HCT116 (cell line): ENCODE data around the gene GABRR3. TPM values are rescaled to one million over a fixed set of nuclear protein-coding genes. Genes with fewer than 3 reads are reported as not detected.

Experiments used
- ATAC-seq: fragments of 200-7000 bp; cut with Tn5 transposase; 2 replicates; pipeline ENCODE4 v1.9.1; 2020; ENCODE audit warnings: mild to moderate bottlenecking, moderate library complexity
- BruUV-seq: library from RNA; stranded (reverse); fragments of 400-500 nt; replicated peaks from 2 replicates; lab custom pipeline; 2021; lab: Mats Ljungman, UMichigan
- CTCF ChIA-PET: fragments of 300-600 bp; sonication (Branson Sonifier 250); formaldehyde crosslinking; loops from one replicate; lab custom pipeline; 2021; ENCODE audit warnings: antibody characterized with exemption; lab: Charles Lee
- POLR2A ChIA-PET: fragments of 300-600, 350-600 bp; sonication (Branson Sonifier 250); formaldehyde crosslinking; loops from one replicate; lab custom pipeline; 2021; ENCODE audit warnings: antibody characterized with exemption; lab: Charles Lee
- RAD21 ChIA-PET, 2 experiments: fragments of 300-600 bp; sonication (Branson Sonifier 250); formaldehyde crosslinking; loops; one replicate each; lab custom pipeline; 2023; ENCODE audit warnings: low total read pairs in 2 of 2; ENCODE audit not compliant: uncharacterized antibody in 2 of 2, unreplicated experiment in 2 of 2, low non-redundant PET in 1 of 2; lab: Charles Lee
- DNase-seq: peaks from one replicate; pipeline ENCODE4 v3.0.0-alpha.2; 2010; ENCODE audit warnings: low read depth, low spot score
- H2AFZ ChIP-seq: fragments of 200-600 bp; shearing (Covaris generic), sonication (generic); 2 replicates; pipeline ENCODE4 v1.6.1; 2017; ENCODE audit warnings: low read depth, mixed run types, mixed read lengths, antibody characterized with exemption, low read length; ENCODE audit not compliant: poor library complexity, severe bottlenecking
- H3K27ac ChIP-seq: 2 replicates; pipeline ENCODE4 v1.5.1; 2012; ENCODE audit warnings: low read depth, low read length
- H3K27me3 ChIP-seq: fragments of 200-600 bp; sonication (generic); 2 replicates; pipeline ENCODE4 v1.6.1; 2016; ENCODE audit warnings: mixed run types, low read length, mixed read lengths; ENCODE audit not compliant: insufficient read depth
- H3K36me3 ChIP-seq, 2 experiments: fragments of 200-500 bp in 1 of 2; fragments of 200-600 bp in 1 of 2; sonication (Bioruptor generic) in 1 of 2; sonication (generic) in 1 of 2; 2 replicates each; pipeline versions ENCODE4 v1.5.1 to v1.6.1; 2014 to 2016; ENCODE audit warnings: low read length in 2 of 2, inconsistent platforms in 1 of 2, mixed read lengths in 1 of 2, mixed run types in 1 of 2; ENCODE audit not compliant: insufficient read depth in 2 of 2, control insufficient read depth in 1 of 2
- H3K4me1 ChIP-seq, 2 experiments: fragments of 200-600 bp in 1 of 2; sonication (generic) in 1 of 2; 2 replicates each; pipeline versions ENCODE4 v1.5.1 to v1.6.1; 2012 to 2017; ENCODE audit warnings: low read length in 2 of 2, inconsistent platforms in 1 of 2, mild to moderate bottlenecking in 1 of 2, mixed read lengths in 1 of 2, mixed run types in 1 of 2, moderate library complexity in 1 of 2; ENCODE audit not compliant: insufficient read depth in 2 of 2, control insufficient read depth in 1 of 2
- H3K4me2 ChIP-seq: fragments of 200-600 bp; sonication (generic); 2 replicates; pipeline ENCODE4 v1.6.1; 2017; ENCODE audit warnings: mixed run types, low read length, mixed read lengths
- H3K4me3 ChIP-seq, 2 experiments: fragments of 200-600 bp in 1 of 2; sonication (generic) in 1 of 2; replicated peaks in 1 of 2; 2 replicates each; pipeline ENCODE4 v1.5.1; 2011 to 2016; ENCODE audit warnings: low read length in 2 of 2, control low read depth in 1 of 2, low read depth in 1 of 2, mild to moderate bottlenecking in 1 of 2, mixed read lengths in 1 of 2, mixed run types in 1 of 2
- H3K79me2 ChIP-seq: fragments of 200-600 bp; sonication (generic); 2 replicates; pipeline ENCODE4 v1.6.1; 2017; ENCODE audit warnings: mild to moderate bottlenecking, mixed run types, low read length, moderate library complexity, mixed read lengths; ENCODE audit not compliant: insufficient read depth
- H3K9ac ChIP-seq: fragments of 200-600 bp; sonication (generic); 2 replicates; pipeline ENCODE4 v1.6.1; 2016; ENCODE audit warnings: low read length, mixed read lengths
- H3K9me2 ChIP-seq: fragments of 200-600 bp; sonication (generic), shearing (Covaris generic); 2 replicates; pipeline ENCODE4 v1.6.1; 2017; ENCODE audit warnings: mixed run types, mild to moderate bottlenecking, moderate library complexity; ENCODE audit not compliant: insufficient read depth
- H3K9me3 ChIP-seq, 2 experiments: fragments of 200-500 bp in 1 of 2; fragments of 200-600 bp in 1 of 2; sonication (Bioruptor generic) in 1 of 2; sonication (generic) in 1 of 2; 2 replicates each; pipeline ENCODE4 v1.6.1; 2014 to 2017; ENCODE audit warnings: low read length in 2 of 2, mixed read lengths in 2 of 2, inconsistent platforms in 1 of 2, low read depth in 1 of 2, mild to moderate bottlenecking in 1 of 2, mixed run types in 1 of 2, moderate library complexity in 1 of 2; ENCODE audit not compliant: control insufficient read depth in 1 of 2, insufficient read depth in 1 of 2
- H4K20me1 ChIP-seq: fragments of 200-600 bp; sonication (generic), shearing (Covaris generic); 2 replicates; pipeline ENCODE4 v1.6.1; 2017; ENCODE audit warnings: mixed run types, mild to moderate bottlenecking, moderate library complexity; ENCODE audit not compliant: insufficient read depth
- CTCF ChIP-seq, 3 experiments: fragments of 200-600 bp in 1 of 3; sonication (generic) in 1 of 3; IDR thresholded peaks in 2 of 3; conservative IDR thresholded peaks in 1 of 3; 2 replicates each; pipeline ENCODE4 v1.5.1; 2012 to 2017; ENCODE audit warnings: low read depth in 2 of 3, low read length in 2 of 3, antibody characterized with exemption in 1 of 3, borderline replicate concordance in 1 of 3, control low read depth in 1 of 3, mild to moderate bottlenecking in 1 of 3, mixed read lengths in 1 of 3, mixed run types in 1 of 3, moderate library complexity in 1 of 3; ENCODE audit not compliant: insufficient read depth in 1 of 3
- ELF1 ChIP-seq: IDR thresholded peaks from 2 replicates; pipeline ENCODE4 v1.6.1; 2012; ENCODE audit warnings: low read depth, borderline replicate concordance
- EZH2phosphoT487 ChIP-seq: fragments of 200-600 bp; IDR thresholded peaks from 2 replicates; pipeline ENCODE4 v1.6.1; 2018; ENCODE audit warnings: antibody characterized with exemption, borderline replicate concordance
- JUND ChIP-seq: IDR thresholded peaks from 2 replicates; pipeline ENCODE4 v1.6.1; 2012
- MAX ChIP-seq: IDR thresholded peaks from 2 replicates; pipeline ENCODE4 v1.6.1; 2012
- POLR2AphosphoS5 ChIP-seq: IDR thresholded peaks from 2 replicates; pipeline ENCODE4 v1.6.1; 2011; ENCODE audit warnings: mild to moderate bottlenecking, low read depth, low read length, moderate library complexity
- REST ChIP-seq: IDR thresholded peaks from 2 replicates; pipeline ENCODE4 v1.6.1; 2012; ENCODE audit warnings: low read depth
- SIN3A ChIP-seq: IDR thresholded peaks from 2 replicates; pipeline ENCODE4 v1.6.1; 2012; ENCODE audit warnings: low read depth
- SP1 ChIP-seq: IDR thresholded peaks from 2 replicates; pipeline ENCODE4 v1.6.1; 2012; ENCODE audit warnings: low read depth
- TCF7L2 ChIP-seq: IDR thresholded peaks from 2 replicates; pipeline ENCODE4 v1.7.0; 2011; ENCODE audit warnings: borderline replicate concordance, inconsistent platforms; ENCODE audit not compliant: insufficient read depth, insufficient read length; ENCODE audit errors: extremely low read depth
- ZNF274 ChIP-seq: fragments of 200-500 bp; sonication (Bioruptor generic); IDR thresholded peaks from 2 replicates; pipeline ENCODE4 v1.6.1; 2014; ENCODE audit warnings: mild to moderate bottlenecking, low read depth, low read length, inconsistent platforms
- intact Hi-C: fragments of 100-400 bp; cut with micrococcal nuclease; formaldehyde crosslinking; loops from 2 replicates; pipeline ENCODE4 v1.10.0; 2022
- total RNA-seq: library from RNA; stranded (reverse); gene quantifications from one replicate; pipeline ENCODE4 v1.2.1, GENCODE V29; 2021; ENCODE audit not compliant: unreplicated experiment

Gene GABRR3
- total RNA-seq, 1 experiment from 2014 or later: not detected

- no peak overlapping the region for H3K27ac ChIP-seq
- no peak overlapping the region for H3K4me3 ChIP-seq
- CTCF ChIA-PET: interaction anchor here (0.9 to 2.8 kb wide), 6 partner anchors 8 to 303 kb away, joined by 3 to 25 read pairs (median 6); no protein-coding TSS in a partner anchor
- no peak for TF ChIP-seq ELF1
- TF ChIP-seq MAX: no peak
- no peak for TF ChIP-seq EZH2phosphoT487
- TF ChIP-seq ZNF274: no peak
- TF ChIP-seq TCF7L2: no peak
- no peak for TF ChIP-seq SP1
- TF ChIP-seq, all 23 proteins: peak for 0
- no peaks in the 10 kb centered on the region for H3K9me3 ChIP-seq
- no peak overlapping the region for H2AFZ ChIP-seq
- ChIA-PET POLR2A (no interaction called here), RAD21 (interaction anchor here in 1 of 2 experiments (0.6 kb wide), 1 partner anchor 609 kb away, joined by 3 read pairs; no protein-coding TSS in a partner anchor)
- no peaks in the 10 kb centered on the region for H3K79me2 ChIP-seq
- no peak for DNase-seq
- H4K20me1 ChIP-seq: no peaks in the 10 kb centered on the region
- H3K4me2 ChIP-seq: no peak overlapping the region
- intact Hi-C loops: loop anchor here (5.0 kb wide), 2 partner anchors 365 to 1160 kb away; no protein-coding TSS in a partner anchor
- H3K36me3 ChIP-seq: no peaks in the 10 kb centered on the region
- no peak overlapping the region for H3K9ac ChIP-seq
- no peak for ATAC-seq
- BruUV-seq: no TSS peak
- no peaks in the 10 kb centered on the region for H3K4me1 ChIP-seq
- no peaks in the 10 kb centered on the region for H3K27me3 ChIP-seq
- no peaks in the 10 kb centered on the region for H3K9me2 ChIP-seq
Observed at GRCh38 chr3:98021830-98022560, 13.1 kb downstream of the GABRR3 start.

- H3K36me3 ChIP-seq: no peaks in the 10 kb centered on the region
- ATAC-seq (no peak), DNase-seq (no peak)
- no peaks in the 10 kb centered on the region for H3K9me2 ChIP-seq
- no peaks in the 10 kb centered on the region for H3K27me3 ChIP-seq
- no peaks in the 10 kb centered on the region for H3K4me1 ChIP-seq
- no TSS peak for BruUV-seq
- H3K4me2 ChIP-seq: no peak overlapping the region
- ChIA-PET RAD21 (no interaction called here), POLR2A (interaction anchor here (0.7 kb wide), 1 partner anchor 16 kb away, joined by 3 read pairs; no protein-coding TSS in a partner anchor), CTCF (interaction anchor here (1.1 kb wide), 1 partner anchor 301 kb away, joined by 5 read pairs; no protein-coding TSS in a partner anchor)
- H3K9me3 ChIP-seq: no peaks in the 10 kb centered on the region
- no peak overlapping the region for H3K9ac ChIP-seq
- H4K20me1 ChIP-seq: no peaks in the 10 kb centered on the region
- no peak overlapping the region for H3K27ac ChIP-seq
- intact Hi-C loops: loop anchor here (5.0 kb wide), 2 partner anchors 363 to 1158 kb away; no protein-coding TSS in a partner anchor
- no peaks in the 10 kb centered on the region for H3K79me2 ChIP-seq
- H2AFZ ChIP-seq: no peak overlapping the region
- H3K4me3 ChIP-seq: no peak overlapping the region
- TF ChIP-seq SIN3A: no peak
- no peak for TF ChIP-seq JUND
- TF ChIP-seq SP1: no peak
- no peak for TF ChIP-seq POLR2AphosphoS5
- no peak for TF ChIP-seq CTCF (IDR thresholded peaks at IDR 0.05 in 2 of 3, conservative IDR thresholded peaks at IDR 0.05 in 1 of 3; ENCODE audit: borderline replicate concordance in 1 of 3, insufficient read depth in 1 of 3, low read depth in 2 of 3, low read length in 2 of 3)
- no peak for TF ChIP-seq REST
Observed at GRCh38 chr3:98020412-98020811, 14.7 kb downstream of the GABRR3 start.
